Thyroid gland (tissue), 4 donors: Measurements from ENCODE around the gene GLYATL3.

Experiments used
- POLR2A ChIP-seq, 2 donors: fragments of 450-650 bp; IDR thresholded peaks; one replicate each; pipeline ENCODE4 v1.6.1; 2017; ENCODE audit warnings: antibody characterized with exemption in 2 of 2, mild to moderate bottlenecking in 2 of 2, moderate library complexity in 1 of 2
- TF ChIP-seq, protein P1 (sequence below), 6 experiments: fragments of 200-600 bp in 3 of 6; fragments of 450-650 bp in 3 of 6; sonication (generic) in 3 of 6; IDR thresholded peaks; one replicate each; pipeline ENCODE4 v1.5.1; 2016 to 2019; ENCODE audit warnings: antibody characterized with exemption in 6 of 6, mild to moderate bottlenecking in 2 of 6, inconsistent platforms in 1 of 6, moderate library complexity in 1 of 6

DNA sequence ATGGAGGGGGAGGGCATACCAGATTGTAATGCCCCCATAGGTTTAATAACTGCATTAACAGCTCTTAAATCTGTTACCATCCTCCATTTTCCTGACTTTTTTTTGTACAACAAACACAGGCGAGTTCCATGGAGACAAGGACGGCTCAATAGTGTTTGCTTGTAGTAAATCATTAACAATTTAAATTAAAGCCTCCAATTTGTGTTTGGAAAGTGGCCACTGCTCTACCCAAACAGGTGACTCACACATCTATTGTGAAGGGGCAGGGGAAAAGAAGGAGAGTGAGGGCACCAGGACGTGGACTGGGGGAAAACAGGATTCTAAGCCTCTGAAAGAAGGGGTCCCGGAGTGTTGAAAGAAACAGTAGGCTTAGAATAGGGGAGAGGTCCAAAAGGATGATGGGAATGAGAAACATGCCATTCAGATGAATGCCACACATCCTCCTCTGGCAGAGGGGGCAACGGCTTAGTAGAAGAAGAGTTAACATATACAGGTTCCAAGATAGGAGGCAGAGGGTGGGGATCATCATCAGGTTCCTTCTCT, 6.9 kb downstream of the GLYATL3 start:
- TF ChIP-seq, protein P1, sequence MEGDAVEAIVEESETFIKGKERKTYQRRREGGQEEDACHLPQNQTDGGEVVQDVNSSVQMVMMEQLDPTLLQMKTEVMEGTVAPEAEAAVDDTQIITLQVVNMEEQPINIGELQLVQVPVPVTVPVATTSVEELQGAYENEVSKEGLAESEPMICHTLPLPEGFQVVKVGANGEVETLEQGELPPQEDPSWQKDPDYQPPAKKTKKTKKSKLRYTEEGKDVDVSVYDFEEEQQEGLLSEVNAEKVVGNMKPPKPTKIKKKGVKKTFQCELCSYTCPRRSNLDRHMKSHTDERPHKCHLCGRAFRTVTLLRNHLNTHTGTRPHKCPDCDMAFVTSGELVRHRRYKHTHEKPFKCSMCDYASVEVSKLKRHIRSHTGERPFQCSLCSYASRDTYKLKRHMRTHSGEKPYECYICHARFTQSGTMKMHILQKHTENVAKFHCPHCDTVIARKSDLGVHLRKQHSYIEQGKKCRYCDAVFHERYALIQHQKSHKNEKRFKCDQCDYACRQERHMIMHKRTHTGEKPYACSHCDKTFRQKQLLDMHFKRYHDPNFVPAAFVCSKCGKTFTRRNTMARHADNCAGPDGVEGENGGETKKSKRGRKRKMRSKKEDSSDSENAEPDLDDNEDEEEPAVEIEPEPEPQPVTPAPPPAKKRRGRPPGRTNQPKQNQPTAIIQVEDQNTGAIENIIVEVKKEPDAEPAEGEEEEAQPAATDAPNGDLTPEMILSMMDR (IDR thresholded peaks at IDR 0.05): no peak
- TF ChIP-seq POLR2A (IDR thresholded peaks at IDR 0.05): no peak
